ENCODE data around the gene CPZ.

Gene CPZ

GRCh38 chr4:8581094-8581861 lies 11.3 kb upstream of the CPZ start:
- no peak for DNase-seq (ENCODE audit: low read depth)

- no peak for DNase-seq (ENCODE audit: low read depth)
These were observed 10.5 kb upstream of the CPZ start for GRCh38 chr4:8582016-8582415.

- no peak for DNase-seq (ENCODE audit: low read depth)
These were observed 10.1 kb upstream of the CPZ start for GRCh38 chr4:8582436-8582835.

- no peak for DNase-seq (ENCODE audit: low read depth)
These were observed 9.5 kb upstream of the CPZ start for GRCh38 chr4:8582941-8583654.

GRCh38 chr4:8583655-8584025 lies 8.9 kb upstream of the CPZ start:
- no peak for DNase-seq (ENCODE audit: low read depth)

GRCh38 chr4:8585186-8585585 lies 7.4 kb upstream of the CPZ start:
- DNase-seq (ENCODE audit: low read depth) = no peak

- no peak for DNase-seq (ENCODE audit: low read depth)
These were observed 6.8 kb upstream of the CPZ start for GRCh38 chr4:8585721-8586212.

GRCh38 chr4:8586246-8586645 lies 6.3 kb upstream of the CPZ start:
- no peak for DNase-seq (ENCODE audit: low read depth)

- no peak for DNase-seq (ENCODE audit: low read depth)
These were observed 5.7 kb upstream of the CPZ start for GRCh38 chr4:8586671-8587468.

GRCh38 chr4:8587469-8588195 lies 4.9 kb upstream of the CPZ start:
- DNase-seq (ENCODE audit: low read depth) = no peak

GRCh38 chr4:8588196-8588470 lies 4.4 kb upstream of the CPZ start:
- no peak for DNase-seq (ENCODE audit: low read depth)

GRCh38 chr4:8589336-8589735 lies 3.2 kb upstream of the CPZ start:
- DNase-seq (ENCODE audit: low read depth) = no peak

GRCh38 chr4:8589823-8590545 lies 2.6 kb upstream of the CPZ start:
- no peak for DNase-seq (ENCODE audit: low read depth)

- no peak for DNase-seq (ENCODE audit: low read depth)
These were observed 2.1 kb upstream of the CPZ start for GRCh38 chr4:8590546-8590880.

GRCh38 chr4:8591114-8591513 lies 1.5 kb upstream of the CPZ start:
- DNase-seq (ENCODE audit: low read depth) = no peak

- DNase-seq (ENCODE audit: low read depth) = no peak
These were observed 769 bp upstream of the CPZ start for GRCh38 chr4:8591626-8592365.

GRCh38 chr4:8593264-8594096 lies 915 bp downstream of the CPZ start:
- no peak for DNase-seq (ENCODE audit: low read depth)

- no peak for DNase-seq (ENCODE audit: low read depth)
These were observed 1.8 kb downstream of the CPZ start for GRCh38 chr4:8594097-8595038.
